Keratinocyte (primary cell): ENCODE measurements around the gene SLC1A2. TPM values are rescaled to one million over a fixed set of nuclear protein-coding genes. Genes with fewer than 3 reads are reported as not detected.

Source experiments
- DNase-seq: peaks from one replicate; pipeline ENCODE4 v3.0.0-alpha.2; 2011; ENCODE audit warnings: low read depth, missing footprints, low spot score
- FAIRE-seq: peaks from 2 replicates; lab custom pipeline; 2011; peaks lifted over from hg19 to GRCh38; lab: Jason Lieb, UNC
- H2AFZ ChIP-seq: 2 replicates; pipeline ENCODE4 v1.6.0; 2012; ENCODE audit warnings: low read length, control low read depth, inconsistent platforms; ENCODE audit not compliant: control insufficient read depth
- H3K27ac ChIP-seq: 2 replicates; pipeline ENCODE4 v1.5.1; 2011; ENCODE audit warnings: low read length; ENCODE audit not compliant: control insufficient read depth, insufficient read depth
- H3K27me3 ChIP-seq: 3 replicates; pipeline ENCODE4 v1.6.0; 2011; ENCODE audit warnings: low read length; ENCODE audit not compliant: control insufficient read depth, insufficient read depth; ENCODE audit errors: extremely low read depth
- H3K36me3 ChIP-seq, 2 experiments: 2 replicates in 1 of 2; 3 replicates in 1 of 2; pipeline ENCODE4 v1.5.1; 2011; ENCODE audit warnings: low read length in 2 of 2, mild to moderate bottlenecking in 1 of 2; ENCODE audit not compliant: control insufficient read depth in 2 of 2, insufficient read depth in 2 of 2; ENCODE audit errors: extremely low read depth in 1 of 2
- H3K4me1 ChIP-seq: 3 replicates; pipeline ENCODE4 v1.5.1; 2011; ENCODE audit warnings: low read length; ENCODE audit not compliant: control insufficient read depth, insufficient read depth; ENCODE audit errors: extremely low read depth
- H3K4me2 ChIP-seq: 3 replicates; pipeline ENCODE4 v1.6.0; 2011; ENCODE audit warnings: low read depth, low read length; ENCODE audit not compliant: control insufficient read depth, insufficient read depth; ENCODE audit errors: extremely low read depth
- H3K4me3 ChIP-seq, 3 experiments: fragments of 200-600 bp in 1 of 3; sonication (generic) in 1 of 3; 2 replicates in 2 of 3; 3 replicates in 1 of 3; pipeline ENCODE4 v1.5.1; 2011 to 2016; ENCODE audit warnings: low read length in 3 of 3, mild to moderate bottlenecking in 3 of 3, control low read depth in 2 of 3, inconsistent platforms in 1 of 3, low read depth in 1 of 3, mixed read lengths in 1 of 3, mixed run types in 1 of 3, moderate library complexity in 1 of 3; ENCODE audit not compliant: control insufficient read depth in 2 of 3, insufficient read depth in 2 of 3; ENCODE audit errors: extremely low read depth in 1 of 3
- H3K79me2 ChIP-seq: 2 replicates; pipeline ENCODE4 v1.6.0; 2012; ENCODE audit warnings: low read length; ENCODE audit not compliant: control insufficient read depth, insufficient read depth
- H3K9ac ChIP-seq: 3 replicates; pipeline ENCODE4 v1.6.0; 2011; ENCODE audit warnings: low read length; ENCODE audit not compliant: control insufficient read depth, insufficient read depth; ENCODE audit errors: extremely low read depth
- H3K9me1 ChIP-seq: 3 replicates; pipeline ENCODE4 v1.6.0; 2011; ENCODE audit warnings: low read length; ENCODE audit not compliant: control insufficient read depth, insufficient read depth; ENCODE audit errors: extremely low read depth
- H3K9me3 ChIP-seq: 2 replicates; pipeline ENCODE4 v1.5.1; 2012; ENCODE audit warnings: low read depth, low read length; ENCODE audit not compliant: control insufficient read depth
- H4K20me1 ChIP-seq: 3 replicates; pipeline ENCODE4 v1.6.0; 2011; ENCODE audit warnings: low read length; ENCODE audit not compliant: control insufficient read depth, insufficient read depth; ENCODE audit errors: extremely low read depth
- CTCF ChIP-seq, 3 experiments: IDR thresholded peaks in 1 of 3; conservative IDR thresholded peaks in 1 of 3; optimal IDR thresholded peaks in 1 of 3; 2 replicates in 2 of 3; 3 replicates in 1 of 3; pipeline versions ENCODE3 to v1.5.1; 2011; ENCODE audit warnings: low read length in 3 of 3, mild to moderate bottlenecking in 3 of 3, moderate library complexity in 2 of 3, control low read depth in 1 of 3, inconsistent platforms in 1 of 3; ENCODE audit not compliant: insufficient read depth in 2 of 3; ENCODE audit errors: extremely low read depth in 1 of 3
- EZH2 ChIP-seq: IDR thresholded peaks from one replicate; pipeline ENCODE4 v1.6.1; 2012; ENCODE audit warnings: inconsistent platforms, mild to moderate bottlenecking, low read length, moderate library complexity
- dilution Hi-C: fragments of 300-500 bp; cut with MboI; formaldehyde crosslinking; loops from one replicate; pipeline ENCODE4 v1.7.0; 2020; ENCODE audit warnings: low sequenced_read_pairs; ENCODE audit not compliant: extremely low pct_ligation_motif_present
- polyA plus RNA-seq, 5 experiments: library from polyadenylated mRNA; depleted of rRNA in 3 of 5; stranded (reverse) in 3 of 5; stranded (forward) in 1 of 5; unstranded in 1 of 5; fragments of >200 nt; gene quantifications; 1 replicate in 1 of 5; 2 replicates in 3 of 5; 3 replicates in 1 of 5; pipeline versions ENCODE4 v1.2.1 to v1.2.3, GENCODE V29; 2011 to 2012; ENCODE audit warnings: missing spikeins in 2 of 5, low read depth in 1 of 5, low replicate concordance in 1 of 5

SLC1A2 gene
- polyA plus RNA-seq, 1 donor (not counting 4 experiments of a cell fraction or from before 2014, with no cell fraction given): under 0.01 TPM

GRCh38 chr11:35248558-35249323 lies 170.6 kb downstream of the SLC1A2 start:
- FAIRE-seq (peak; percentile 99), DNase-seq (no peak)
- H3K9ac ChIP-seq: no peak overlapping the region
- no peak overlapping the region for H2AFZ ChIP-seq
- dilution Hi-C loops: no loop called here
- H3K36me3 ChIP-seq: no peaks in the 10 kb centered on the region
- H3K4me1 ChIP-seq: no peaks in the 10 kb centered on the region
- no peak for TF ChIP-seq CTCF (optimal IDR thresholded peaks at IDR 0.05 in 1 of 3, IDR thresholded peaks at IDR 0.05 in 1 of 3, conservative IDR thresholded peaks at IDR 0.05 in 1 of 3; ENCODE audit: extremely low read depth in 1 of 3, insufficient read depth in 2 of 3, low read length in 3 of 3)
- TF ChIP-seq EZH2: no peak
- no peaks in the 10 kb centered on the region for H3K27me3 ChIP-seq
- H3K4me2 ChIP-seq: no peak overlapping the region
- H3K27ac ChIP-seq: no peak overlapping the region
- no peaks in the 10 kb centered on the region for H3K79me2 ChIP-seq
- no peak overlapping the region for H3K4me3 ChIP-seq
- no peaks in the 10 kb centered on the region for H3K9me1 ChIP-seq
- no peaks in the 10 kb centered on the region for H4K20me1 ChIP-seq
- H3K9me3 ChIP-seq: peaks cover 3% of the 10 kb centered on the region

- dilution Hi-C loops: no loop called here
- Histone ChIP-seq H3K27me3 (no peaks in the 10 kb centered on the region), H3K4me3 (no peak overlapping the region), H3K9me1 (no peaks in the 10 kb centered on the region), H3K4me2 (no peak overlapping the region), H3K79me2 (no peaks in the 10 kb centered on the region), H3K36me3 (no peaks in the 10 kb centered on the region), H3K4me1 (no peaks in the 10 kb centered on the region), H2AFZ (no peak overlapping the region), H3K9ac (no peak overlapping the region), H3K9me3 (peaks cover 3% of the 10 kb centered on the region), H4K20me1 (no peaks in the 10 kb centered on the region), H3K27ac (no peak overlapping the region)
- TF ChIP-seq CTCF (optimal IDR thresholded peaks at IDR 0.05 in 1 of 3, IDR thresholded peaks at IDR 0.05 in 1 of 3, conservative IDR thresholded peaks at IDR 0.05 in 1 of 3; ENCODE audit: extremely low read depth in 1 of 3, insufficient read depth in 2 of 3, low read length in 3 of 3): no peak
- no peak for TF ChIP-seq EZH2
- DNase-seq (no peak), FAIRE-seq (no peak)
Measured at GRCh38 chr11:35247863-35248262, 171.5 kb downstream of the SLC1A2 start.
